ENCODE data around the gene FBXL19.
A peak's percentile ranks its signal among the peaks of the same experiment; 100 is the strongest.

DNA sequence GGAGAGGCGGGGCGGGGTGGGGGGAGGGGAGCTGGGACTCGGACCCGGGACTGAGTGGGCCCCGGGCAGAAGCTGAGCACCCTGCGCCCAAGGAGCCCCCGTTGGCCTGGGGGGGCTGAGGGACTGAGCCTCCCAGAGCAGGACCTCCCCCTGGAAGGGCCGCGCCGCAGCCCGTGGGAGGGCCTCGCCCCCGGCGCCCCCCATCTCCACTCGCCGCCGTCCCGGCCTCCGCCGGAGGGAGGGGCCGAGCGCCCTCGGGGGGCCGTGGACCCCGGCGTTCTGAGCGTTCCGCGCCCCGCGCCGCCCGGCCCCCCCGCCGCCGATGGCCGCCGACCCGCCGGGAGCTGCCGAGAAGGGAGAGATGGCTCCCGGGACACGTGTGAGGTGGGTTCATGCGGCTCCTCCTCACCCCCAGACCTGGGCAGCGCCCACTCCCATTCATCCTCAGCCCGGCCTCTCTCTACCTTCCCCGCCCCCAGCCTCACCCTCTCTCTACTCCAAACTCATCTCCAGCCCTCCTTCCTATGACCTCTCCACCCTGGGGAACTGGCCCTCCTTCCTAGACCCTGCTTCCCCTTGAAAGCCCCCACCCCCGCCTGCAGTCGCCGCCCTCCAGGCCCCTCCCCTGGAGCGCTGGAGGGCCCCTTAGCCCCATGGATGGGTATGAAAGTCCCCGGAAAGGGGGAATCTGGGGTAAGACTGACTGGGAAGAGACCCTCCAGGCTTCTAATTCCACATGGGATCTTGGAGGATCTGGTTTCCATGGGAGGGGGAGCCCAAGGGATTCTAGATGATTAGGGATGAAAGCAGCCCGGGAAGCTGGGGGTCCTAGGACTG, 922 bp downstream of the FBXL19 start:
- TF ChIP-seq CTCF (tag by site-specific recombination; IDR thresholded peaks at IDR 0.05) (no peak), TSHZ1 (tag by site-specific recombination; IDR thresholded peaks at IDR 0.05; ENCODE audit: borderline replicate concordance) (no peak), HIC1 (tag by site-specific recombination; IDR thresholded peaks at IDR 0.05) (no peak), ZNF513 (tag by site-specific recombination; IDR thresholded peaks at IDR 0.05) (0 out of 2 replicates have a peak, but pooled peaks have one; percentile 20), ZNF416 (tag by site-specific recombination; IDR thresholded peaks at IDR 0.05) (no peak)
- TF ChIP-seq, protein P1, sequence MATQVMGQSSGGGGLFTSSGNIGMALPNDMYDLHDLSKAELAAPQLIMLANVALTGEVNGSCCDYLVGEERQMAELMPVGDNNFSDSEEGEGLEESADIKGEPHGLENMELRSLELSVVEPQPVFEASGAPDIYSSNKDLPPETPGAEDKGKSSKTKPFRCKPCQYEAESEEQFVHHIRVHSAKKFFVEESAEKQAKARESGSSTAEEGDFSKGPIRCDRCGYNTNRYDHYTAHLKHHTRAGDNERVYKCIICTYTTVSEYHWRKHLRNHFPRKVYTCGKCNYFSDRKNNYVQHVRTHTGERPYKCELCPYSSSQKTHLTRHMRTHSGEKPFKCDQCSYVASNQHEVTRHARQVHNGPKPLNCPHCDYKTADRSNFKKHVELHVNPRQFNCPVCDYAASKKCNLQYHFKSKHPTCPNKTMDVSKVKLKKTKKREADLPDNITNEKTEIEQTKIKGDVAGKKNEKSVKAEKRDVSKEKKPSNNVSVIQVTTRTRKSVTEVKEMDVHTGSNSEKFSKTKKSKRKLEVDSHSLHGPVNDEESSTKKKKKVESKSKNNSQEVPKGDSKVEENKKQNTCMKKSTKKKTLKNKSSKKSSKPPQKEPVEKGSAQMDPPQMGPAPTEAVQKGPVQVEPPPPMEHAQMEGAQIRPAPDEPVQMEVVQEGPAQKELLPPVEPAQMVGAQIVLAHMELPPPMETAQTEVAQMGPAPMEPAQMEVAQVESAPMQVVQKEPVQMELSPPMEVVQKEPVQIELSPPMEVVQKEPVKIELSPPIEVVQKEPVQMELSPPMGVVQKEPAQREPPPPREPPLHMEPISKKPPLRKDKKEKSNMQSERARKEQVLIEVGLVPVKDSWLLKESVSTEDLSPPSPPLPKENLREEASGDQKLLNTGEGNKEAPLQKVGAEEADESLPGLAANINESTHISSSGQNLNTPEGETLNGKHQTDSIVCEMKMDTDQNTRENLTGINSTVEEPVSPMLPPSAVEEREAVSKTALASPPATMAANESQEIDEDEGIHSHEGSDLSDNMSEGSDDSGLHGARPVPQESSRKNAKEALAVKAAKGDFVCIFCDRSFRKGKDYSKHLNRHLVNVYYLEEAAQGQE (tag by site-specific recombination; IDR thresholded peaks at IDR 0.05), result no peak
